NB4 (cell line): ENCODE results near the gene AGAP2.

ENCODE experiments used
- DNase-seq: peaks from one replicate; pipeline ENCODE4 v3.0.0; 2010; ENCODE audit warnings: low read depth
- H3K4me3 ChIP-seq: one replicate; pipeline ENCODE4 v1.5.1; 2011; ENCODE audit warnings: mild to moderate bottlenecking, low read depth, low read length, moderate library complexity
- CTCF ChIP-seq: IDR thresholded peaks from one replicate; pipeline ENCODE4 v1.5.1; 2012; ENCODE audit warnings: low read depth, low read length
- MAX ChIP-seq: IDR thresholded peaks from 2 replicates; pipeline ENCODE4 v1.6.1; 2011; ENCODE audit warnings: low read depth, low read length
- MYC ChIP-seq: IDR thresholded peaks from 2 replicates; pipeline ENCODE4 v1.6.1; 2011; ENCODE audit warnings: low read depth, low read length
- POLR2A ChIP-seq: IDR thresholded peaks from 2 replicates; pipeline ENCODE4 v1.6.1; 2011; ENCODE audit warnings: mild to moderate bottlenecking; ENCODE audit not compliant: insufficient read length; ENCODE audit errors: extremely low read depth

AGAP2 gene

GRCh38 chr12:57781801-57782200 lies 43.3 kb upstream of the AGAP2 start:
- TF ChIP-seq CTCF (no peak), MYC (no peak), MAX (no peak), POLR2A (no peak)
- no peak for DNase-seq
- H3K4me3 ChIP-seq = no peak overlapping the region

GRCh38 chr12:57781244-57781643 lies 42.7 kb upstream of the AGAP2 start:
- no peak overlapping the region for H3K4me3 ChIP-seq
- peak; percentile 73 for DNase-seq
- TF ChIP-seq POLR2A = no peak
- no peak for TF ChIP-seq CTCF
- no peak for TF ChIP-seq MAX
- no peak for TF ChIP-seq MYC

GRCh38 chr12:57780284-57780897 lies 41.8 kb upstream of the AGAP2 start:
- no peak overlapping the region for H3K4me3 ChIP-seq
- no peak for DNase-seq
- TF ChIP-seq MAX (no peak), POLR2A (no peak)

GRCh38 chr12:57779736-57780135 lies 41.2 kb upstream of the AGAP2 start:
- DNase-seq = no peak
- TF ChIP-seq POLR2A = no peak
- no peak for TF ChIP-seq MAX
- no peak for TF ChIP-seq MYC
- no peak for TF ChIP-seq CTCF
- H3K4me3 ChIP-seq = no peak overlapping the region

GRCh38 chr12:57777911-57778310 lies 39.4 kb upstream of the AGAP2 start:
- TF ChIP-seq POLR2A (no peak), MAX (no peak), CTCF (no peak), MYC (no peak)
- no peak for DNase-seq
- no peak overlapping the region for H3K4me3 ChIP-seq

- H3K4me3 ChIP-seq = no peak overlapping the region
- no peak for TF ChIP-seq MYC
- TF ChIP-seq MAX = no peak
- no peak for TF ChIP-seq CTCF
- TF ChIP-seq POLR2A = no peak
- DNase-seq = no peak
Observed at GRCh38 chr12:57777367-57777766, 38.8 kb upstream of the AGAP2 start.
